RWPE2 (cell line): ENCODE measurements around the gene ACP7.

Experiments used
- ATAC-seq: fragments of 200-7000 bp; cut with Tn5 transposase; 3 replicates; pipeline ENCODE4 v1.9.1; 2021; ENCODE audit warnings: low read depth
- DNase-seq: peaks from one replicate; pipeline ENCODE4 v3.0.0-alpha.2; 2020; ENCODE audit warnings: low spot score
- H3K27ac ChIP-seq: fragments of 450-650 bp; 2 replicates; pipeline ENCODE4 v1.5.1; 2017; ENCODE audit warnings: mild to moderate bottlenecking; ENCODE audit not compliant: poor library complexity, severe bottlenecking
- H3K27me3 ChIP-seq: fragments of 250-450 bp; sonication (Bioruptor Pico); 2 replicates; pipeline ENCODE4 v1.5.1; 2021; ENCODE audit warnings: mild to moderate bottlenecking, moderate library complexity; ENCODE audit not compliant: insufficient read depth, poor library complexity, severe bottlenecking
- H3K36me3 ChIP-seq: fragments of 250-450 bp; sonication (Bioruptor Pico); 2 replicates; pipeline ENCODE4 v1.5.1; 2020; ENCODE audit warnings: low read depth, mild to moderate bottlenecking, moderate library complexity
- H3K4me1 ChIP-seq: fragments of 250-450 bp; sonication (Bioruptor Pico); 2 replicates; pipeline ENCODE4 v1.5.1; 2021; ENCODE audit warnings: mild to moderate bottlenecking, moderate library complexity; ENCODE audit not compliant: insufficient read depth, poor library complexity, severe bottlenecking
- H3K4me3 ChIP-seq: fragments of 250-450 bp; sonication (Bioruptor Pico); 2 replicates; pipeline ENCODE4 v1.5.1; 2021; ENCODE audit warnings: mild to moderate bottlenecking, moderate library complexity; ENCODE audit not compliant: severe bottlenecking
- H3K9me3 ChIP-seq: fragments of 250-450 bp; sonication (Bioruptor Pico); 2 replicates; pipeline ENCODE4 v1.5.1; 2021; ENCODE audit warnings: mild to moderate bottlenecking, moderate library complexity; ENCODE audit not compliant: severe bottlenecking
- CTCF ChIP-seq: fragments of 450-650 bp; IDR thresholded peaks from one replicate; pipeline ENCODE4 v1.5.1; 2017; ENCODE audit warnings: mild to moderate bottlenecking, moderate library complexity; ENCODE audit not compliant: poor library complexity, severe bottlenecking

ACP7 gene

GRCh38 chr19:39083983-39084731 is at the start of gene ACP7:
TSS of gene ACP7 (plus strand) at chr19:39084368. CDS start at chr19:39085270, 902 bp downstream.
- H3K27ac ChIP-seq: peak within 1 kb of the TSS; percentile 14
- H3K36me3 ChIP-seq: no peaks in the 10 kb centered on the region
- ATAC-seq (peak; percentile 76), DNase-seq (no peak)
- no peaks in the 10 kb centered on the region for H3K9me3 ChIP-seq
- TF ChIP-seq CTCF: no peak
- peaks cover 11% of the 10 kb centered on the region for H3K4me1 ChIP-seq
- H3K27me3 ChIP-seq: no peaks in the 10 kb centered on the region
- peak within 1 kb of the TSS; percentile 44 for H3K4me3 ChIP-seq

- Histone ChIP-seq H3K36me3 (no peaks in the 10 kb centered on the region), H3K4me1 (peaks cover 14% of the 10 kb centered on the region), H3K9me3 (no peaks in the 10 kb centered on the region), H3K27ac (no peak overlapping the region), H3K27me3 (no peaks in the 10 kb centered on the region), H3K4me3 (no peak overlapping the region)
- TF ChIP-seq CTCF: no peak
- ATAC-seq (no peak), DNase-seq (no peak)
Measured at GRCh38 chr19:39036581-39036980, 47.6 kb upstream of the ACP7 start.

GRCh38 chr19:39037194-39037593 is 47.0 kb upstream of the ACP7 start:
- no peak for ATAC-seq
- no peak for TF ChIP-seq CTCF
- Histone ChIP-seq H3K9me3 (no peaks in the 10 kb centered on the region), H3K4me3 (no peak overlapping the region), H3K4me1 (peaks cover 14% of the 10 kb centered on the region), H3K36me3 (no peaks in the 10 kb centered on the region), H3K27ac (no peak overlapping the region), H3K27me3 (no peaks in the 10 kb centered on the region)
- no peak for DNase-seq

GRCh38 chr19:39038098-39038497 is 46.1 kb upstream of the ACP7 start:
- peak; percentile 92 for ATAC-seq
- peak; percentile 61 for DNase-seq
- H3K27me3 ChIP-seq: no peaks in the 10 kb centered on the region
- H3K36me3 ChIP-seq: no peaks in the 10 kb centered on the region
- H3K9me3 ChIP-seq: no peaks in the 10 kb centered on the region
- H3K4me1 ChIP-seq: peaks cover 8% of the 10 kb centered on the region
- H3K4me3 ChIP-seq: no peak overlapping the region
- peak; percentile 47 for TF ChIP-seq CTCF
- no peak overlapping the region for H3K27ac ChIP-seq

DNA sequence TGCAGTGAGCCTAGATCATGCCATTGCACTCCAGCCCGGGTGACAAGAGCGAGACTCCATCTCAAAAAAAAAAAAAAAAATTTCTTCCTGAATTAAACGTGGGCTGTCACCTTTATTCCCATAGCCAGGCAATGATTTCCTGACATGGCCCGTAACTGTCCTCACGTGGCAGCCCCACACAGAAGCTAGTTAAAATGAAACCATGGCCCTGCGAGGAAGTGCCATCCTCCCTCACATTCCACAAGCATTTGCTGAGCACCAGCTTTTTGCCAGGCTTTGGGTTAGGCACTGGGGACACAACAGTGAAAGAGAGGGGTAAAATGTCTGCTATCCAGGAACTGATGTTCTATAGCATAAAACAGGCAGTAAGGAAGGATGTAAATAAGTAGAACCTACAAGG is 38.7 kb upstream of the ACP7 start:
- DNase-seq (no peak), ATAC-seq (no peak)
- Histone ChIP-seq H3K9me3 (no peaks in the 10 kb centered on the region), H3K4me3 (no peak overlapping the region), H3K27me3 (no peaks in the 10 kb centered on the region), H3K4me1 (no peaks in the 10 kb centered on the region), H3K27ac (no peak overlapping the region), H3K36me3 (no peaks in the 10 kb centered on the region)
- TF ChIP-seq CTCF: no peak
